PC-3 (cell line): ENCODE data around the gene CARS1.

ENCODE experiments used
- EZH2 ChIP-seq: fragments of 300-600 bp; sonication (generic); IDR thresholded peaks from one replicate; pipeline ENCODE4 v1.6.1; 2017; ENCODE audit warnings: antibody characterized with exemption, mild to moderate bottlenecking, low read length; ENCODE audit not compliant: unreplicated experiment
- TF ChIP-seq, protein P1 (sequence below): fragments of 300-600 bp; sonication (generic); conservative IDR thresholded peaks from 2 replicates; pipeline ENCODE4 v1.5.1; 2017; ENCODE audit warnings: antibody characterized with exemption, low read depth, mild to moderate bottlenecking, low read length

DNA sequence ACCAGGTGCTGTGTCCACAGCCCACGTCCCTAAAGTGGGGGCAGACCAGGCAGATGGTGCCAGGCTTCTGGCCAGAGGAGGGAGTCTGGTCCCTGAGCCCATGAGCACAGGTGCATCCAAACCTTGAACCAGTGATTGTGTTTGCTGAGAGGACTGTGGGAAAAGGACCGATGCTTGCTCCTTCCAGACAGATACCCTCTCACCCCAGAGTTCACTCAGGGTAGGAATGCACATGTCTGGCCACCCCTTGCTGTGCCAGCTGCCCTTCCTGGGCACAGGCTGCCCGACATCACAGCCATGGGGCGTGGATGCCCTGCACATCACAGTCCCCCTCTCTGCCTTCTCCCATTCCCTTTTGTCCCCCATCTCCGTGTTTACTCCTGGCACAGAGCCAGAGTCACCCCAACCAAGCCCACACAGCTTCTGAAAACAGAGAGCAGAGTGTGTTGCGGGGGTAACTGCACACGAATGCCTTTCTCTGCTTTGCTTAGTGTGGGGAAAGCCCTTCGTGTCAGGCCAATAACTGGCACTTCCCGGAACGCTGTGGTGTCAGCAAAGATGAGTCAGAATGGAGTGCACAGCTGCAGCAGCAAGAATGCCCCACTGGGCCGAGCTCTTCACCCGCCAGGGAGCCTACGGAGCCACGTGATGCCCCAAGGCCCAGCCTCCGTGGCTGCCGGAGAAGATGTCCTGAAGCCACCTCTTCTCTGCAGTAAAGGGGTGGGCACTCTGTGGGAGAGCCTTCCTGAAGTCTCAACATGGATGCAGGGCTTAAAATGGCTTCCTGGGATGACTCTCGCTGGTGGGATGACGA is 7.6 kb downstream of the CARS1 start:
- TF ChIP-seq, protein P1, sequence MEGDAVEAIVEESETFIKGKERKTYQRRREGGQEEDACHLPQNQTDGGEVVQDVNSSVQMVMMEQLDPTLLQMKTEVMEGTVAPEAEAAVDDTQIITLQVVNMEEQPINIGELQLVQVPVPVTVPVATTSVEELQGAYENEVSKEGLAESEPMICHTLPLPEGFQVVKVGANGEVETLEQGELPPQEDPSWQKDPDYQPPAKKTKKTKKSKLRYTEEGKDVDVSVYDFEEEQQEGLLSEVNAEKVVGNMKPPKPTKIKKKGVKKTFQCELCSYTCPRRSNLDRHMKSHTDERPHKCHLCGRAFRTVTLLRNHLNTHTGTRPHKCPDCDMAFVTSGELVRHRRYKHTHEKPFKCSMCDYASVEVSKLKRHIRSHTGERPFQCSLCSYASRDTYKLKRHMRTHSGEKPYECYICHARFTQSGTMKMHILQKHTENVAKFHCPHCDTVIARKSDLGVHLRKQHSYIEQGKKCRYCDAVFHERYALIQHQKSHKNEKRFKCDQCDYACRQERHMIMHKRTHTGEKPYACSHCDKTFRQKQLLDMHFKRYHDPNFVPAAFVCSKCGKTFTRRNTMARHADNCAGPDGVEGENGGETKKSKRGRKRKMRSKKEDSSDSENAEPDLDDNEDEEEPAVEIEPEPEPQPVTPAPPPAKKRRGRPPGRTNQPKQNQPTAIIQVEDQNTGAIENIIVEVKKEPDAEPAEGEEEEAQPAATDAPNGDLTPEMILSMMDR, result peak; percentile 39
- no peak for TF ChIP-seq EZH2
